ACHN (cell line): ENCODE results near the gene CHN1.

ENCODE experiments used
- DNase-seq: peaks from one replicate; pipeline ENCODE4 v3.0.0-alpha.2; 2015
- in situ Hi-C: cut with HindIII; loops from 2 replicates; pipeline ENCODE4 v1.10.0; 2017; ENCODE audit warnings: low sequenced_read_pairs, low pct_ligation_motif_present, low pct_unique_long_range_greater_than_20kb

CHN1 gene

DNA sequence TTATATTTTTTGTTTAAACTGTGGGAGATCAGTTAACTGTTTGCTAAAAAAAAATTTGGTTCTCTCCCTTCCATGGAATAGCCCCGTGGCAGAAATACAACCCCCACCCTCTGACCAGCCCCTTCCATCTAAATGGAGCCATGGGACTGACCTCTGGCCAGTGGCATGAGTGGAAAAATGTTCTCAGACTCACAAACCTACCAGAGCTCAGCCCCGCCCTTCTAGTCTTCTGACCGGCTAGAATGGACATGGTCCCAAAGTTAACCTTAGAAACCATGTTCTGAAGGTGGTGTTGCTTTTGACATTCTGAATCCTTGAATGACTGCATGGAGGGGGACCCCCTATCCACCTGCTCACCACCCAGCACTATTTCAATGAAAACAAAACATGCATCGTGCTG, 239.6 kb downstream of the CHN1 start:
- no peak for DNase-seq
- in situ Hi-C loops, result no loop called here

DNA sequence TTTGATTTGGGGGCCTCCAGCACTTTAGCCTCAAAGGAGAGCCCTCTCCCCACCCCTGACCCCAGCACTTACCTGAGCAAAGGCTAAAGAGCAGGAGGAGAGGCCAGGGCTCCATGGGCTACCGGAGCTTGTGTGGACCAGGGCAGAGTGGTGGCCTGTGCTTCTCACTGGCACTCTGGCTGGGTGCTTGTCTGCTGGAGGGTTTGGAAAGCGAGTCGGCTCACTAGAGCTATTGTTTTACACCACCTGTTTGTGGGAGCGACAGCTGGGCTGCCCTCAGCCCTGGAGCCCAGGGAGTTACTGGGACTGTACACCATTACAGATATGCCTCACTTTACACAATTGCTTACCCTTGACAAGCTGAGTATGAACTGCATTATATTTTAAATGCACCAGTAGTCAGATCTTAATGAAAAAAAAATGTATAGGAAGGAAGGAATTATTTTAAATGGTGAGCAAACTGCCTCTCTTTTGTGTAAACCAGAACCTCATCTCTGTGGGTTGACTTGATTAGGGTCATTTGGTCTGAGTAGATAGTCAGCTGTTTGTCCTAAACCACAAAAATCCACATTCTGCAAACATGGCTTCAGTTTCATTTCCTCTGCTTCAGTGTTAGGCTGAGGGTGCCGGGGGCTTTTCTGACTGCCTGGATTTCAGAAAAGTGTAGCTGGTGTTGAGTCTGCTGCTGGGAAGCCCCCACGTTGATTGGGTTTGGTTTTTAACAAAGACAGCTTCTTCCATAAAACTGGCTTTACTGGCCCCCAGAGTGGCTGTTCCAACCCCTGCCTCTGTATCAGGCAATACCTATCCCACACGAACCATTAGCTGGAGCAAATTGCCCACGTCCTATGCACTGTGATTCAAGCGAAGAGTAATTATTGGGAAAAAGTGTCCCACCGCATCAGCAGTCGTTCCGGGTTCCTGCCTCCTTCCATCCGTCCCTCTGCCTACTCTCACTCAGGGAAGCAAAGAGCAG, 240.6 kb downstream of the CHN1 start, which contains the start of gene CHRNA1:
Gene CHRNA1, minus strand, starts transcription at position 193 of the 976 bp plus-strand sequence. Its CDS starts 78 bp downstream, at position 115.
- no peak for DNase-seq
- in situ Hi-C loops, result no loop called here

DNA sequence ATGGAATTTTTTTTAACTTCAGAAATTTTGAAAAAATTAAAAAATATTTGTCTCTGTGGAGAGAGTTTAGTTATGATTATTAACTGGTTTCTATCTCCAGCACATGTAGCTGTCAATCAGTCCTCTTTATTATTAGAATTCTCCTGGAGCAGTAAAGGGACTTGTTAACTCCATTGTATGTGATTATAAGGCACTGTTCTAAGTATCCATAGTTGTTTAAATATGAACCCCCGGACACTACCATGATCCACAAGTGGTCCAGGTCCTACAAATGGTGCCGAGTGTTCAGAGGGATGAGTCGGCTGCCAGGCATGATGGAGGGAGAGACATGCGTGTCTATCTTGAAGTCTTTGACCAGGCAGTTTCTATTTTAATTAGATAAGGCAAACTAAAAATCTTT, 241.4 kb downstream of the CHN1 start:
- in situ Hi-C loops, result no loop called here
- DNase-seq, result no peak

DNA sequence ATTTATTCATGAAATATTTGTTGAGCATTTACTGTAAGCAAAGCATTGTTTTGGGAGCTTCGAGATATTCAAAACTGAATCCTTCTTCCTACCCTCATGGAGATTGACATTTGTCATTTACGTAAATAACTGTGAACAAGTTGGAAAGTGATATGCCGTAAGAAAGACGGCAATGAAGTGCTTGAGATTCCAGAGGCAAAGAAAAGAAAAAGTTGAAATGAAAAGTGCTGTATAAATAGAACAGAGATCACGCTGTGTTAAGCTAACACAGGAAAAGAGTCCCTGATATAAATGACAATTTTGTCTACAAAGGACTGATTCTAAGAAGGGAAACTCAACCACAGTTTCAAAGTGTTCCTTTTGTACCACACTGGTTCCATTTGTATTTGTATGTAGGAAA, 242.7 kb downstream of the CHN1 start:
- DNase-seq, result no peak
- in situ Hi-C loops, result no loop called here

DNA sequence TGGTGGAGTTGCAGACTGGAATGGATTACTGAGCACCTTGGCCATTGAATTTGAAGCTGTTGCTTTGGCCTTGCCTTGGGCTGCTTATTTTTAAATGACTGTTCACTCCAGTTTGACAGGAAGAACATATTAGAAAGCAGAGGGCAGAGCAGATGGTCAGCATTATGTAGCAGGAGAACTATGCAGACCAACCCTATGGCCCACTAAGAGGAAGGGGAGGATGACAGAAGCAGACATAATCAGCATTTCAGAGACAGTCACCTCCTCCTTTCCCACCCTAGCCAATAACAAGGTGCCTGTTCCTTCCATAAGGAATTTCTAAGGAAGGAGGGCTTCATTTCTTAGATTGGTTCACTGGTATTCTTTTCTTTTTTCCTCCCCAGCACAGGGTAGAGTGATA, 243.3 kb downstream of the CHN1 start:
- in situ Hi-C loops, result no loop called here

DNA sequence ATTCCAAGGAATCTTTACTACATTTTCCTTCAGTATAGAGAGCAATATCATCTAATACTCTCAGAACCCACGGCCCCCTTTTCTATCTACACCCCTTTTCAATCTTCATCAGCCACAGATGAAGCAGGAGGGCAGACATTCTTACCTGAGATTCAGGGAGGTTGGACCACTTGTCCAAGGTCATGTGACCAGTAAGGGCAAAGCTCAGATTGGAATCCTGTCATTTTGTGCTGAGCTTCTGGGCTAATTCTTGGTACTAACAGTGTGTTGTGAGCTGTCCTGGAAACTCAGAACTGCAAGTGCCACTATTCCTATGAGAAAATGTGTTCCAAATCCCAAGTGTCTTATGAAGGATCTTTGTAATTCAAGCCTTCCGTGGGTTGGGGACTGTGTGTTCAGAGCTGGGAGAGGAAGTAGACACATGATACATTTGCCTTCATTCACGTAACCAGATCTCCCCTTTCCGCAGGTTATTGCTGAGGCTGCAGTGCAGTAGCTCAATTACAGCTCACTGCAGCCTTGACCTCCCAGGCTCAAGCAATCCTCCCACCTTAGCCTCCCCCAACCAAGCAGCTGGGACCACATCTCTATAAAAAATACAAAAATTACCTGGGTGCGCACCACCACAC, 244.2 kb downstream of the CHN1 start:
- DNase-seq, result no peak
- in situ Hi-C loops, result no loop called here

More for the DNA sequence above, 243.3 kb downstream of the CHN1 start:
- no peak for DNase-seq

DNA sequence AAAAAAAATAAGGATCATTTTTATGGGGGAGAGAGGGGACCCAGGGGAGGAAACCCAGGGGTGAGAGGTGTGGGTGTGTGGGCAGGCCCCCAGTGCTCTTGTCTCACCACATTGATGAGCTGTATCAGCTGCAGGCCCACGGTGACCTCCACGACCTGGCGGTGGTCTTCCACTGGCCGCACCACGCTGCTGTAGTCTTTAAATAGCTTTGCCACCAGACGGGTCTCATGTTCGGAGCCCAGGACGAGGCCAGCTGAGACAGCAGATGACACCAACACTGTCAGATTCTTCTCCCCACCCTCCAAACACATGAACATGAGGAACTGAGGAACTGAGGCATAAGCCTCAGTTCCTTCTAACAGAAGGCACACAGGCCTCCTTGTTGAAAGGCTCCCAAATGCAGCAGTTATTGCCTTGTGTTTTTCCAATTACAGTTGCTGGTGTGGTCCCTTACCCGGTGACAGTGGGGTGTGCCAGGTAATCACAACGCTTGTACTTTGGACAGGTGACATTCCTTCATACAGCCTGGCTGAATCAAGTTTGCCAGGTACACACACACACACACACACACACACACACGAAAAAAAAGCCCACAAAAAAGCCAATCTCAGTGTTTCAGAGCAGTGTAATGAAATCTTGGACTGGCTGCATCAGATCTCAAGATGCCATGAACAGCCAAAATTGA, 245.7 kb downstream of the CHN1 start:
- in situ Hi-C loops, result no loop called here
- DNase-seq, result no peak

DNA sequence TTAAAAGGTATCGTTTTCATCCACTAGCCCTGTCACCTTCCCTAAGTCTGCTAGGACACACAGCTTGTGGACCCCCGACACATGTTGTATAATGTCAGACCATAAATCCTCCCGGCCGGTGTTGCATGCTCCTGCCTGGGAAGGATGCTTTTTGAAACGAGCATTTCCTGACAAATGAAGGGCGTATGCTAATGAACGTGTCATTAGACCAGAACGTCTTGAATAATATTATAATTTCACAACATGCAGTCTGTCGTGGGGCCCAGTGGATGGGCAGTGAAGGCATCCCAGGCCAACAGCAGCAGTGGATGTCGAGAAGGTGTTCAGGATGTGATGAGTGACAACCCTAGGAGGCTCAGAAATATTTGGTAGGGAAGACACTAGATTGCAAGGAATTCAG, 248.4 kb downstream of the CHN1 start:
- in situ Hi-C loops, result no loop called here
- DNase-seq, result no peak

DNA sequence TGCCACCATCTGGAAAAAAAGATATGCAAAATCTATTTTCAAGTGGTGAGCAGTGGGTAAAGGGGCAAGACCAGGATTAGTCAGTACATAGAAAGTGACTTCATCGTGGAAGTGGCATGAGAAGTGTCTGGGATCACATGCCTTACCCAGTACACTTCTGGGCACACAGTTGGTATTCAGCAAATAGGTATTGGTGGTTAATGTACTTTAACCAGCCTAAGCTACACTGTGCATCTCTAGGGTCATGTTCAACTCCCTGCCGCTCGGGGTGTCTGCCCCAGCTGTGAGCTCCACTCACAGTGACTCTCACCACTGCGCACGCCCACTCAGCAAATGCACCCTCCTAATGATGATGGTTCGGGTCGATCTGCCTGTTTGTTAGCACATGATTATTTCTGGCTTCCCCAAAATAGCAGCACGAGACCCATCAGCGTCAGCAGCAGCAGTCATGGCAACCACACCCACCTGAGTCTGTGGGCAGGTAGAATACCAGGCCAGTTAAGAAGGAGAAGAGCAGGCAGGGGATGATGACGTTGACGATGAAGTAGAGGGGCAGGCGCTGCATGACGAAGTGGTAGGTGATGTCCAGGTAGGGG, 252.0 kb downstream of the CHN1 start:
- DNase-seq, result peak; percentile 60
- in situ Hi-C loops, result no loop called here

DNA sequence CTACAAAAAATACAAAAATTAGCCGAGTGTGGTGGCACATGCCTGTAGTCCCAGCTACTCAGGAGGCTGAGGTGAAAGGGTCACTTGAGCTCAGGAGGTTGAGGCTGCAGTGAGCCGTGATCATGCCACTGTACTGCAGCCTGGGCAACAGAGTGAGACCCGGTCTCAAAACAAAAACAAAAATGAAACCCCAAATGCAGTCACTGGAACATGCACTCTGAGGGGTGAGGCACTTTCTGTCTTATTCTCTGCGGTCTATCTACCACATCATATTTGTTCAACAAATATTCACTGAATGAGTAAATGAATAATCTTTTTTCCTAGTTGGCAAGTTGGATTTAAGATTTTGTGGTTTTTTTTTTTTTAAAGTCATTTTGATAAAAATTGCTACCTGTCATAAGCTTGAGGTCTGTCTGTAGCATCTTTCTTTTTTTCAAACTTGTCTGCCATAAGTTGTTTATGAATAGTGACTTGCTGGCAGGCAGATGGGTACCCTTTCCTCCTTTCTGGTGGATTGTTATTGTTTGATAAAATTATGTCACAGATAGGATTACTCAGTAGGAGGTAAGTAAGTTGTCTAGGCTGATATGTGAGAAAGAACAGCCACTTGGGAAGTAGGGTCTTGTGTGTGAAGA, 252.7 kb downstream of the CHN1 start:
- peak; percentile 67 for DNase-seq
- in situ Hi-C loops, result no loop called here

DNA sequence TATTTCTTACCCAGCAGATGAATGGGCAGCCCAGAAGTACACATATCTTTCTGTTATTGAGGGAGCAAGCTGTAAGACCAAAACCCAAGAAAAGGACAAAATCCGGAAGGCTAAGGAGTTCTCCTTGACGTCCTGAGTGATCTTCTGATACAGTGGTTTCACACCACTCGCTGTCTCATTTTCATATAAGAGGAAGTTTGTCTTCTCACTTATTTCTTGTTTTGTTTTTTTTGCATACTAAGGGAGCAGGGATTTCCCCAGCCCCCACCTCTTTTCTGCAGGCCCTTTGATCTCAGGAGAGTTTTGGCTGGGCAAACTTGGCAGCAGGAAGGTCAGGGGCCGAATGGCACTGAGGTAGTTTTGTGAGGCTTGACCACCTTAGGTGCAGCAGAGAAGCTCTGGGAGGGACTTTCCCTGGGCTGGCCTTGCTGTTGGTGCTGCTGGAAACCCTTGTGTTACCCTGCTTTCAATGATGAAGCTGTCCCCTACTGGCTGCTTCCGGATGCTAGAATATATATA, 254.2 kb downstream of the CHN1 start:
- DNase-seq, result no peak
- in situ Hi-C loops, result no loop called here

DNA sequence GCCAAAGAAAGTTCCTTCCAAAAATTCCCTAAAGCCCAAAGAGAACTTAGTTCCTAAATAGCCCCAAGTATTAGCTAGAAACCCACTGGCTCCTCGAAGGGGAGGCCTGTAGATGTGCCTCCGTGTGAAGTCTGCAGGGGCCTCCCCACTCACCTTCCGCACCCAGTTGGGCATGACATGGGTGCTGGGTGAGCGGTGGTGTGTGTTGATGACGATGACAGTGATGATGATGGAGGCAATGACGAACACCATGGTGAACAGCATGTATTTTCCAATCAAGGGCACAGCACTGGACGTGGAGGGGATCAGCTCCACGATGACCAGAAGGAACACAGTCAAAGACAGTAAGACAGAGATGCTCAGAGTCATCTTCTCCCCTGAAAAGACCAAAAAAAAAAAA, 255.4 kb downstream of the CHN1 start:
- in situ Hi-C loops, result no loop called here
- no peak for DNase-seq

DNA sequence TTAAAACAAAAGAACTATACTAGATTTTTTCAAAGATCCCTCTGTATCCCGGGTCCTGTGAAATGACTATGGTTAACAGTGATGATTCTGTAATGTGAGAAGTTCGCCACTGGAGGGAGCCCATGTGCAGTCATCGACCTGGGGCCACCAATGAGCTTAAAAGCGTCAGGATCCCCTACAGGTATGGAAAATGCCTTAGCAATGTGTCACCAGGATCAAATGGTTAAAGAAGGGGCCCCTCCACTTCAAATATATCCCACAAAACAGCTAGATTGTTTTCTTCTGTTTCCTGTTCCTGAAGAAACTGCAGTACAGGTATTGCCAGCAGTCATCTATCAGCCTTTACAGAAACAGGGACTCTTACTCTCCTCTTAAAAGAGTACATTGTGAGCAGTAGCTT, 256.2 kb downstream of the CHN1 start:
- peak; percentile 60 for DNase-seq

More for the DNA sequence above, 256.2 kb downstream of the CHN1 start:
- in situ Hi-C loops, result no loop called here
